Liver (tissue), 9 donors: ENCODE measurements around the gene TLE1. TPM values are rescaled to one million over a fixed set of nuclear protein-coding genes. Genes with fewer than 3 reads are reported as not detected.

ENCODE experiments used
- DNase-seq: peaks from one replicate; pipeline ENCODE4 v3.0.0-alpha.2; 2017; ENCODE audit warnings: low spot score
- H3K27ac ChIP-seq, 2 donors: one replicate each; pipeline ENCODE4 v1.7.0; 2013; ENCODE audit warnings: inconsistent platforms in 2 of 2, low read length in 2 of 2, control low read depth in 1 of 2, low read depth in 1 of 2, mild to moderate bottlenecking in 1 of 2
- H3K27me3 ChIP-seq, 4 donors: one replicate each; pipeline versions ENCODE4 v1.6.1 to v1.7.0; 2013; ENCODE audit warnings: low read length in 3 of 4, inconsistent platforms in 1 of 4, mild to moderate bottlenecking in 1 of 4, moderate library complexity in 1 of 4; ENCODE audit not compliant: control insufficient read depth in 4 of 4, insufficient read depth in 4 of 4
- H3K36me3 ChIP-seq, 4 donors: one replicate each; pipeline versions ENCODE4 v1.6.1 to v1.7.0; 2013; ENCODE audit warnings: low read length in 3 of 4, mild to moderate bottlenecking in 3 of 4, low read depth in 1 of 4, moderate library complexity in 1 of 4; ENCODE audit not compliant: control insufficient read depth in 4 of 4, insufficient read depth in 3 of 4
- H3K4me1 ChIP-seq, 4 donors: one replicate each; pipeline versions ENCODE4 v1.6.1 to v1.7.0; 2013; ENCODE audit warnings: low read length in 3 of 4, mild to moderate bottlenecking in 3 of 4, moderate library complexity in 1 of 4; ENCODE audit not compliant: control insufficient read depth in 4 of 4, insufficient read depth in 4 of 4
- H3K4me3 ChIP-seq, 3 donors: one replicate each; pipeline versions ENCODE4 v1.6.1 to v1.7.0; 2013; ENCODE audit warnings: low read length in 3 of 3, control low read depth in 1 of 3, low read depth in 1 of 3, mild to moderate bottlenecking in 1 of 3
- H3K9ac ChIP-seq, 2 donors: one replicate each; pipeline ENCODE4 v1.7.0; 2013; ENCODE audit warnings: low read length in 2 of 2, mild to moderate bottlenecking in 2 of 2, moderate library complexity in 2 of 2, control low read depth in 1 of 2, low read depth in 1 of 2
- H3K9me3 ChIP-seq, 4 donors: one replicate each; pipeline versions ENCODE4 v1.6.1 to v1.7.0; 2013; ENCODE audit warnings: low read length in 3 of 4; ENCODE audit not compliant: control insufficient read depth in 4 of 4
- EGR1 ChIP-seq, 2 donors: IDR thresholded peaks; 2 replicates each; pipeline ENCODE4 v1.6.1; 2016 to 2018; ENCODE audit warnings: antibody characterized with exemption in 2 of 2, low read depth in 2 of 2
- FOXA1 ChIP-seq: IDR thresholded peaks from 2 replicates; pipeline ENCODE4 v1.6.1; 2016; ENCODE audit warnings: antibody characterized with exemption
- FOXA2 ChIP-seq: IDR thresholded peaks from 2 replicates; pipeline ENCODE4 v1.6.1; 2016; ENCODE audit warnings: antibody characterized with exemption
- HNF4A ChIP-seq, 2 donors: conservative IDR thresholded peaks; 2 replicates each; pipeline ENCODE4 v1.6.1; 2016; ENCODE audit warnings: antibody characterized with exemption in 2 of 2, mild to moderate bottlenecking in 2 of 2
- HNF4G ChIP-seq: IDR thresholded peaks from 2 replicates; pipeline ENCODE4 v1.6.1; 2016; ENCODE audit warnings: antibody characterized with exemption
- JUND ChIP-seq, 2 donors: IDR thresholded peaks; 2 replicates each; pipeline ENCODE4 v1.6.1; 2016; ENCODE audit warnings: antibody characterized with exemption in 2 of 2
- NR2F2 ChIP-seq: IDR thresholded peaks from 2 replicates; pipeline ENCODE4 v1.6.1; 2016; ENCODE audit warnings: antibody characterized with exemption
- RAD21 ChIP-seq, 2 donors: IDR thresholded peaks; 2 replicates each; pipeline ENCODE4 v1.6.1; 2016; ENCODE audit warnings: antibody characterized with exemption in 2 of 2, mild to moderate bottlenecking in 2 of 2
- RXRA ChIP-seq, 2 donors: IDR thresholded peaks; 2 replicates each; pipeline ENCODE4 v1.6.1; 2017 to 2018; ENCODE audit warnings: antibody characterized with exemption in 2 of 2, mild to moderate bottlenecking in 1 of 2
- SP1 ChIP-seq: IDR thresholded peaks from 2 replicates; pipeline ENCODE4 v1.6.1; 2018; ENCODE audit warnings: antibody characterized with exemption, mild to moderate bottlenecking
- TAF1 ChIP-seq: conservative IDR thresholded peaks from 2 replicates; pipeline ENCODE4 v1.6.1; 2016; ENCODE audit warnings: antibody characterized with exemption, mild to moderate bottlenecking
- WGBS: extraction: QIAGEN DNeasy Blood & Tissue Kit; methylation state at CpG from one replicate; pipeline ENCODE4 v1.1.7; 2013; 5-methylcytosine and 5-hydroxymethylcytosine counted together
- polyA plus RNA-seq, 2 donors: library from polyadenylated mRNA; stranded (reverse) in 1 of 2; unstranded in 1 of 2; fragments of 200-250 nt in 1 of 2; fragments of >200 nt in 1 of 2; fragmentation: Nextera tagmentation in 1 of 2; extraction: Ambion mirVana in 1 of 2; gene quantifications; one replicate each; pipeline versions ENCODE4 v1.2.1 to v1.2.3, GENCODE V29; 2013 to 2015
- total RNA-seq, 2 donors: library from RNA; depleted of rRNA; stranded (reverse); fragments of >200 nt; gene quantifications; one replicate each; pipeline ENCODE4 v1.2.3, GENCODE V29; 2014
- TF ChIP-seq, protein P1 (sequence below): IDR thresholded peaks from 2 replicates; pipeline ENCODE4 v1.6.1; 2016; ENCODE audit warnings: antibody characterized with exemption, mild to moderate bottlenecking
- TF ChIP-seq, protein P2 (sequence below): IDR thresholded peaks from 2 replicates; pipeline ENCODE4 v1.6.1; 2016; ENCODE audit warnings: antibody characterized with exemption
- TF ChIP-seq, protein P3 (sequence below): fragments of 150-350 bp; IDR thresholded peaks from 2 replicates; pipeline ENCODE4 v1.5.1; 2017; ENCODE audit warnings: improper control_type of control experiment, low read depth, low read length; ENCODE audit not compliant: missing input control
- donor health status: healthy.
- donor health status: healthy.
- donor health status: healthy.
- donor health status: healthy.
- donor health status: healthy.

TLE1 gene
- total and polyA plus RNA-seq, 4 donors = 25.2 to 45.4 (median 25.7) TPM

DNA sequence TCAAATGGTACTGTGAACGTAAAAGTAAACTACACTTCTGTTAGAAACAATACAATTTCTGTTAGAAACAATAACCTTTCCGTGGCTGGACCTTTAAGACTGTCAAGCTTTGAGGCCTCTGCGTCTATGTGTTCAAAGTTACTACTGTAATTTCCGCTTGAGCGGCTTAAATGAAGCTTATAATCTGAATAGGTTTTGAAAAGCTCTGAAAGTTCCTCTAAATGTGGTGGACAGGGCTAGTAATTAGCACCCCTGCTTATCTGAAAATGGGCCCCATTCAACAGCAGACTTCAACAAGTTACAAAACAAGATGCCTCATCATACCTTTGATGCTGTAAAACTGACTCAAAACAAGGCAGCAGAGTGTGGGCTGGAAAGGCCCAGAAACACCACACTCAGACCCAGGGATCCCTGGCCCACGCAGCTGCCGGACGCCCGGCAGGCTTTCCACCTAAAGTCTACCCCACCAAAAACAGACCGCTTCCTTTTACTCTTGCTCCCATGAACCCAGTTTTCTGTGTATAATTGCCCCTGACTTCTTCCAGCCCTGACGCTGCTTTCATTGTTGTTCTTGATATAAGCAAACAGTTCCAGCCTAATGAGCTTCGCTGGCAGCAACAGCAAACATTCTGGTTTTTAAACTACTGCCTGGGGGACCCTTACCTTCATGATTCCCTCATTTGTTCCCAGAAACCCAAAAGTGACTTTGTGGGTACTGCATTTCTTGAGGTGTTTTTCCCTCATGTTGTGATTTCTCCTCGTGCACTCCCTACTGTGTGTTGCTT lies 66.7 kb downstream of the TLE1 start:
- WGBS = 92% methylated on average over 13 of the region's 13 CpGs
- Histone ChIP-seq H3K27me3 (no peaks in the 10 kb centered on the region), H3K27ac (no peak overlapping the region), H3K9me3 (no peaks in the 10 kb centered on the region), H3K9ac (no peak overlapping the region), H3K4me1 (no peaks in the 10 kb centered on the region), H3K36me3 (peaks cover 0 to 26% (median 19%) of the 10 kb centered on the region in 4 donors), H3K4me3 (no peak overlapping the region)
- TF ChIP-seq RAD21 (IDR thresholded peaks at IDR 0.05) = no peak
- no peak for DNase-seq

DNA sequence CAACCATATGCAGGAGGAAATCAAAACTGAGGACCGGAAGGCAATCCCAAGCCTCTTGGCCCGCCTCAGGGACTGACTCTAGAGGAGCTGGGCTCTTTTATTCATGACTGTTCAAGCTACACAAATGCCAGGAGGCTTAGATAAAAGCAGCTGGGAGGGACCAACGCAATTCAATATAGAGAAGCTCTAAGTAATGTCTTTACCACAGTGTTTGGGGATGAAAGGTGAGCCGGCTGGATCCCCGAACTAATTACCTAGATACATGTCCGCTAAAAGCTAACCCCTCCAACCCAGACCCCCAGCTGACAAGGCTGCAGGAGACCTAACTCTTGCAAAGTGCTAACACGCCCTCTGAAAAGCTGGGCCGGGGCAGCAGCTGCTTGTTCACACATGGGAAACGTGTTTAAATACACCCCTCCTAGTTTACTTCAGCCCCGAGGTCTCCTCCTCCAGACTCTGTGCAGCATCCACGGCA lies 67.5 kb downstream of the TLE1 start:
- H3K9ac ChIP-seq = no peak overlapping the region
- no peaks in the 10 kb centered on the region for H3K27me3 ChIP-seq
- no peak for DNase-seq
- no peak overlapping the region for H3K4me3 ChIP-seq
- H3K36me3 ChIP-seq = peaks cover 0 to 26% (median 19%) of the 10 kb centered on the region in 4 donors
- H3K27ac ChIP-seq = no peak overlapping the region
- 94% methylated on average over 11 of the region's 11 CpGs for WGBS
- no peaks in the 10 kb centered on the region for H3K9me3 ChIP-seq
- H3K4me1 ChIP-seq = no peaks in the 10 kb centered on the region
- TF ChIP-seq SP1 (no peak), RXRA (IDR thresholded peaks at IDR 0.05) (no peak), HNF4A (conservative IDR thresholded peaks at IDR 0.05) (no peak), FOXA2 (no peak), FOXA1 (no peak), HNF4G (no peak), RAD21 (IDR thresholded peaks at IDR 0.05) (no peak), NR2F2 (no peak), TAF1 (no peak)
- TF ChIP-seq, protein P1, sequence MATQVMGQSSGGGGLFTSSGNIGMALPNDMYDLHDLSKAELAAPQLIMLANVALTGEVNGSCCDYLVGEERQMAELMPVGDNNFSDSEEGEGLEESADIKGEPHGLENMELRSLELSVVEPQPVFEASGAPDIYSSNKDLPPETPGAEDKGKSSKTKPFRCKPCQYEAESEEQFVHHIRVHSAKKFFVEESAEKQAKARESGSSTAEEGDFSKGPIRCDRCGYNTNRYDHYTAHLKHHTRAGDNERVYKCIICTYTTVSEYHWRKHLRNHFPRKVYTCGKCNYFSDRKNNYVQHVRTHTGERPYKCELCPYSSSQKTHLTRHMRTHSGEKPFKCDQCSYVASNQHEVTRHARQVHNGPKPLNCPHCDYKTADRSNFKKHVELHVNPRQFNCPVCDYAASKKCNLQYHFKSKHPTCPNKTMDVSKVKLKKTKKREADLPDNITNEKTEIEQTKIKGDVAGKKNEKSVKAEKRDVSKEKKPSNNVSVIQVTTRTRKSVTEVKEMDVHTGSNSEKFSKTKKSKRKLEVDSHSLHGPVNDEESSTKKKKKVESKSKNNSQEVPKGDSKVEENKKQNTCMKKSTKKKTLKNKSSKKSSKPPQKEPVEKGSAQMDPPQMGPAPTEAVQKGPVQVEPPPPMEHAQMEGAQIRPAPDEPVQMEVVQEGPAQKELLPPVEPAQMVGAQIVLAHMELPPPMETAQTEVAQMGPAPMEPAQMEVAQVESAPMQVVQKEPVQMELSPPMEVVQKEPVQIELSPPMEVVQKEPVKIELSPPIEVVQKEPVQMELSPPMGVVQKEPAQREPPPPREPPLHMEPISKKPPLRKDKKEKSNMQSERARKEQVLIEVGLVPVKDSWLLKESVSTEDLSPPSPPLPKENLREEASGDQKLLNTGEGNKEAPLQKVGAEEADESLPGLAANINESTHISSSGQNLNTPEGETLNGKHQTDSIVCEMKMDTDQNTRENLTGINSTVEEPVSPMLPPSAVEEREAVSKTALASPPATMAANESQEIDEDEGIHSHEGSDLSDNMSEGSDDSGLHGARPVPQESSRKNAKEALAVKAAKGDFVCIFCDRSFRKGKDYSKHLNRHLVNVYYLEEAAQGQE = no peak
- TF ChIP-seq, protein P2, sequence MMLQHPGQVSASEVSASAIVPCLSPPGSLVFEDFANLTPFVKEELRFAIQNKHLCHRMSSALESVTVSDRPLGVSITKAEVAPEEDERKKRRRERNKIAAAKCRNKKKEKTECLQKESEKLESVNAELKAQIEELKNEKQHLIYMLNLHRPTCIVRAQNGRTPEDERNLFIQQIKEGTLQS = no peak

DNA sequence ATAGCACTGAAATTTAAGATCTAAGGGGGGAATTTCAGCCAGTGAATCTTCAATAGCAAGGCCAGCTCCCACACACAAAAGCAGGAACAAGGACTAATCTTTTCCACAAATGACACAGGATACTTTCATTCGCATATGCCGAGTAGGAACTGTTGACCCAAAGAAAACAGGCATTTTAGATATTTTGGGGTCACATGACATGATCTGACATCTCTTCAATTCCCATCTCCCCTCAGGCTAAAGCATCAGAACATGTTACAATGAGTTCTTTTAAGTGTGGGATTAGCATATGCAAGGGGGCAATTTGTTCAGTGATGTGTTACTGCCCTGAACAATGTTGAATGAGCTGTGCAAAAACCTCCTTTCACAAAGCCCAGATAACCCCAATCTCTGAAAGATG lies 68.2 kb downstream of the TLE1 start:
- Histone ChIP-seq H3K27ac (no peak overlapping the region), H3K4me1 (no peaks in the 10 kb centered on the region), H3K9me3 (no peaks in the 10 kb centered on the region), H3K4me3 (no peak overlapping the region), H3K27me3 (no peaks in the 10 kb centered on the region), H3K36me3 (peaks cover 0 to 30% (median 20%) of the 10 kb centered on the region in 4 donors), H3K9ac (no peak overlapping the region)
- 95% methylated on average over 2 of the region's 2 CpGs for WGBS
- TF ChIP-seq, protein P3, sequence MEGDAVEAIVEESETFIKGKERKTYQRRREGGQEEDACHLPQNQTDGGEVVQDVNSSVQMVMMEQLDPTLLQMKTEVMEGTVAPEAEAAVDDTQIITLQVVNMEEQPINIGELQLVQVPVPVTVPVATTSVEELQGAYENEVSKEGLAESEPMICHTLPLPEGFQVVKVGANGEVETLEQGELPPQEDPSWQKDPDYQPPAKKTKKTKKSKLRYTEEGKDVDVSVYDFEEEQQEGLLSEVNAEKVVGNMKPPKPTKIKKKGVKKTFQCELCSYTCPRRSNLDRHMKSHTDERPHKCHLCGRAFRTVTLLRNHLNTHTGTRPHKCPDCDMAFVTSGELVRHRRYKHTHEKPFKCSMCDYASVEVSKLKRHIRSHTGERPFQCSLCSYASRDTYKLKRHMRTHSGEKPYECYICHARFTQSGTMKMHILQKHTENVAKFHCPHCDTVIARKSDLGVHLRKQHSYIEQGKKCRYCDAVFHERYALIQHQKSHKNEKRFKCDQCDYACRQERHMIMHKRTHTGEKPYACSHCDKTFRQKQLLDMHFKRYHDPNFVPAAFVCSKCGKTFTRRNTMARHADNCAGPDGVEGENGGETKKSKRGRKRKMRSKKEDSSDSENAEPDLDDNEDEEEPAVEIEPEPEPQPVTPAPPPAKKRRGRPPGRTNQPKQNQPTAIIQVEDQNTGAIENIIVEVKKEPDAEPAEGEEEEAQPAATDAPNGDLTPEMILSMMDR = no peak
- TF ChIP-seq, protein P2 = no peak
- no peak for TF ChIP-seq JUND (IDR thresholded peaks at IDR 0.05)
- TF ChIP-seq, protein P1 = no peak
- no peak for TF ChIP-seq SP1
- TF ChIP-seq FOXA1 = no peak
- no peak for TF ChIP-seq EGR1 (IDR thresholded peaks at IDR 0.05; ENCODE audit: low read depth in 2 of 2)
- no peak for TF ChIP-seq TAF1
- no peak for DNase-seq
